NCI-H1105 treated with DMSO at 0.1 percent for 48 hours (cell line): ENCODE results near the gene PIK3R4.
A peak's percentile ranks its signal among the peaks of the same experiment; 100 is the strongest.

Experiments
- DNase-seq: peaks from one replicate; lab custom pipeline; 2025; lab: John Stamatoyannopoulos, UW

Gene PIK3R4

DNA sequence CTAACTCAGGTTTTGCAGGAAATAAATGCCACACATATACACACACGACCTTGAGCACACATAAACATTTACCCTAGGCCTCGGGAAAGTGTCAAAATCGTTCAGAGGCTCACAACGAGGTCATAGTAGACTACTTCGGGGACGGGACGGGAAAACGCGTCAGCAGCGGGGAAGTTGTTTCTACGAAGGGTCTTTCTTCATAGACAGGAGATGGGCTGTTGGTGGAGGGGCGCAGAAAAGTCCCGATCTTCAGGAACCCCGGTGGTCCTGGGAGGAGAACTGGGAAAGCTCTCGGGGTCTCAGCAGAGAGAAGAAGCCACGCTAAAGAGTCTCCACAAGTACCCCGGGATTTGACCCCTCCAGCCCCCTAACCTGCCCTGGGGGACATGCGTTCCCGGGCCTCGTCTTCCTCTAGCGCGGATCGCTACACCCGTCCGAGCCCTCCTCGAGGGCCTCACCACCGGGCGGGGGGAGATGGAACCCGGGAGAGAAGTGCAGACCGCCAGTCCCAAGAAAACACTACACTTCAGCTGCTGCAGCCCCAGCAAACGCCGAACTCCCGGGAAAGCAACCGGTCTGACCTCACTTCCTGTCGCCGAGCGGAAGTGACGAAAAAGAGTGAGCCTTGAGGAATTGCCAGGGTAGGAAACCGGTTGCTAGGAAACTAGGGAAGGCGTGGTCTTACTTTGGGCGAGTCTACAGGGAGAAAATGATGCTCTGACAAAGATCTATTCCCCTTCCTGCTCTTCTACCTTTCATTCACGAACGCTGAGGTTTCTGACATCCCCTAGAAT lies at the start of gene PIK3R4:
TSS of gene PIK3R4 (minus strand) at position 584 of the 794 bp plus-strand sequence. CDS start 1,611 bp downstream, outside the sequence.
- DNase-seq, result peak; percentile 100

- peak; percentile 14 for DNase-seq
Measured at GRCh38 chr3:130795396-130795795, 48.8 kb upstream of the PIK3R4 start.

DNA sequence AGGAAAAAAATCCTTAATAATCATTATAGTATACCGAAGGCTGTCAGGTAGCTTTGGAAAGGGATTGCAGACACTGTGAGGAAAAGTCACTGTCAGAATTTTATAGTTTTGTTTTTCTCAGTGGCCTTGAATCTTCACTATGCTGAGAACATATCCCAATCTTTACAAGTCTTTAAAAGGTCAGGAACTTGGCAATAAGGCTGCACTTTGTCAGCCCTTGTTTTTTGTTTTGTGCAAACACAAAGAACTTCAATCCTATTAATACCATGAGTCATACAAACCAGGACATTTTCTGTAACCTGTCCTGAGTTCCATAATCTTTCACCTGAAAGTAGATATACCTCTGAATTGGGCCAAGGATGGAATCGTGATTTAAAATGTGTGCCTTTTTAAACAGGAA lies 45.6 kb upstream of the PIK3R4 start:
- DNase-seq, result no peak

- DNase-seq, result no peak
Measured at GRCh38 chr3:130789782-130790322, 43.2 kb upstream of the PIK3R4 start.

GRCh38 chr3:130787422-130788068 lies 40.9 kb upstream of the PIK3R4 start:
- no peak for DNase-seq

DNA sequence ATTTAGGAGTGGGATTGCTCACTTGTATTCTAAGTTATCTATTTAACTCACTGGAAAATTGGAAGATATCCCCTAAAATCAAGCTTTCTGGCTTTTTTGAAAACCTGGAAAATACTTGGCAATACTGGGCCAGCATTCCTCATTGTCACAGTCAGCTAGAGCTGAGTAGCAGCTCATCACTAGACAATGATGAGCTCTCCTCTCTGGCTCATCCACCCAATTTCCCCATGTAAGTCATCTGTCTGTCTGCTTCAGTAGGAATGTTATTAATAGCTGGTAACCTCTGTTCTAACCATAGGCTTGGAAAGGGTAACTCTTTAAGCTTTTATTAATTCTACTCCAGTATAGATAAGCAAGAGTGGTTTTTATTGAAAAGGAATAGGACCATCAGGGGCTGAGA lies 39.7 kb upstream of the PIK3R4 start:
- DNase-seq, result no peak

- DNase-seq, result peak; percentile 84
Measured at GRCh38 chr3:130783629-130784028, 37.0 kb upstream of the PIK3R4 start.

DNA sequence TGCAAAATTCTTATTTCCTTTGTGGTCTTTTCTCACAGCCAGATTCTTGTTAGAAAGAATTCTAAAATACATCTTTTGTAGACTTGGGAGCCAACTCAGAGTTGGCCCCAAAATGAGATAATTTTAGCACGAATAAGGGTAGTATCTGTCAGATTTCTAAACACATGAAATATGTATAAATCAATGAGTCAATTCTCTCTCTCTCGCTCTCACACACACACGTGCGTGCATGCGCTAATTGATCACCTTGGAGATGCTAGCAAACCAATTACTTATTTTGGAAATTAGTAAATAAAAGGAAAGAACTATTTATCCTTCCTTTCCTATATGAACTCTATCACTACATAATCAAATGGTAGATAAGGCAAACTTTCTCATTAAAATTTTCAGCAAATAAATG lies 32.9 kb upstream of the PIK3R4 start:
- DNase-seq, result no peak

- DNase-seq, result peak; percentile 92
Measured at GRCh38 chr3:130779031-130779430, 32.4 kb upstream of the PIK3R4 start.

DNA sequence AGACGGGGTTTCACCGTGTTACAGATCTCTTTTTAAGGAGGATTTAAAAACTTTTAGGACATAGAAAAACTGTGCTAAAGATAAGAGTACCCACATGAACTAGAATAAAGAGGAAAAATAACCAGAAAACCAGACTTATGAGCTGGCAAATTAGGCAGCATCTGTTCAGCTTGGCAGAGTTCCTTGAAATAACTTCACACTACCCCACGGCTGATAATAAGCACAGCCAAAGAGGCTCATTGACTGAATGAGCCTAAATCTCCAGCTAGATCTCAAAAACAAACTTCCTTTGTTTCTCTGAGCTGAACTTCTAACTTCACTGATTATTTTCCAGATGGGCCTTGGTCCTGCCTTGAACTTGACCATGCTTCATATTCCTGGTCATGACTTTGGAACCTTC lies 26.7 kb upstream of the PIK3R4 start:
- DNase-seq, result no peak

DNA sequence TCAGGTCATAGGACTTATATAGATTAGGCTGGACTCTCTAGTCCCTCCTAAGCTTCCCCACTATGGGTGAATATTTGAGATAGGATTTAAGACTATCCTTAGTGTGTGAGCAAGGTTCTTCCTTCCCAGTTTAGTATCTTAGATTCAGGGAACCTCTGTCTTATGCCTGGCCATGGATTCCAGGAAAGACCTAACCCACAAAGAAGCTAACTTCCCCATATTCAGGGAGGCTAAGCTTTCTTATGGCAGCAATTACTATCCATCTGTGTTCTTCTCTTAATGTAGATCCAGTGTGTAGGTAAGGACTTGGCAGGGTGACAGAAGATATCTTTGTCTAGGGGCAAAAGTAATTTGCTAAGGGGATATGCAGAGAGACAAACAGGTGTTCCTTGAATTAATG lies 25.5 kb upstream of the PIK3R4 start:
- peak; percentile 36 for DNase-seq

DNA sequence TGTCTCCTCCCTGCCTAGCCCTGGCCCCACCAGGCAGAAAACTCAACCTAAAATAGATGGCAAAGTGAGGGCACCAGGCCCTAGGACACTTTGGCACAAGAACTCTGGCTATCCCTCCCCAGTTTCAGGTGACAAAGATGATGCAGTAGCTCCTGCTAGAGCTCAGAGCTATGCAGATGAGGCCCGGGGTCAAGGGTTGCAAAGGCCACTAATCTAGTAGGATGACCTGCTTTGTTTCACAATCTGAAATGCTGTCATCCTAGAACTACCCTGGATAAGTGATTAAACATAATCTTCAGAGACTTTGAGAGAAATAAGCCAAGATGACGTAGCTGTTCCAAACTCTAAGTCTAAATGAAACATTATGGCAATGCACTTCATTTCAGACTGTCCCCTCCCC lies 24.0 kb upstream of the PIK3R4 start:
- no peak for DNase-seq

- no peak for DNase-seq
Measured at GRCh38 chr3:130761730-130762311, 15.2 kb upstream of the PIK3R4 start.

DNA sequence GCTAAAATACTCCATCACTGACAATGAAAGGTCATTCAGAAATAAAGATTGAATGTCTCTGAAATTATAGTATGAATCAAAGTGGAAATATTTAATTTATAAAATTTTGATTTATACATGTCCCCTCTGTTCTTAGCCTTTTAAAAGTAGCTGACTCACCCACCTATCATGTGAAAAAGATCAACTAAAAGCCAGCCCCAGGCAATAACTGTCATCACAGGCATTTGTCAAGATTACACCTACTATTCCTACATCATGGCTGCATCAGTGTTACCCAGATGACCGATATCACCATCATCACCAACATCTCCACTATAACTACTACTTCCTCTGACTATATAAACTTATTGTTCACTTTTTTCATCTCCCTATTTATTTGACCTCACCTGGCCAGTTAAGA lies 14.3 kb upstream of the PIK3R4 start:
- no peak for DNase-seq

- peak; percentile 81 for DNase-seq
Measured at GRCh38 chr3:130759692-130760338, 13.2 kb upstream of the PIK3R4 start.

- no peak for DNase-seq
Measured at GRCh38 chr3:130758624-130759369, 12.2 kb upstream of the PIK3R4 start.

DNA sequence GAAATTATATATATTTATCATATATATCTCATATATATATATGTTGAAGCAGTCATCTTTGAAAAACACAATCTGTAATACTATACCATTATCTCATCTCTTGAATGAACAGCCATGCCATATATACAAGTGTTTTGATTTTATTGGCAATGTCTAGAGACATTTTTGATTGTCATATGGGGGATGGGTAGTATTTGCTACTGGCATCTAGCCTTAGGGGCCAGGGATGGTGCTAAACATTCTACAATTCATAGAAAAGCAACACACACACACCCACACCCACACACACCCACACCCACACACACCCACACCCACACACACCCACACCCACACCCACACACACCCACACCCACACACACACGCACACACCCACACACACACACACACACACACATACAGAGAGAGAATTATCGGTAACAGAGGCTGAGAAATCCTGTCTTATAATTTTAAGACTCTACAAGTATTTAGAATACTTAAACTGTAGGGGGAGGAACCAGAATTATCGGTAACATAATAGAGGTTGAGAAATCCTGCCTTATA lies 11.1 kb upstream of the PIK3R4 start:
- no peak for DNase-seq

GRCh38 chr3:130755666-130756065 lies 9.0 kb upstream of the PIK3R4 start:
- DNase-seq, result no peak

GRCh38 chr3:130748981-130749380 lies 2.4 kb upstream of the PIK3R4 start:
- DNase-seq, result no peak

GRCh38 chr3:130748467-130748861 lies 1.8 kb upstream of the PIK3R4 start:
- DNase-seq, result no peak

- no peak for DNase-seq
Measured at GRCh38 chr3:130743354-130743753, 3.3 kb downstream of the PIK3R4 start.
